GM19239 (cell line): ENCODE results near the gene MPRIP.

Source experiments
- DNase-seq: peaks from one replicate; pipeline ENCODE4 v3.0.0; 2011; ENCODE audit warnings: low spot score; ENCODE audit not compliant: insufficient read length
- FAIRE-seq: peaks from 2 replicates; lab custom pipeline; 2011; peaks lifted over from hg19 to GRCh38; lab: Jason Lieb, UNC

MPRIP gene

DNA sequence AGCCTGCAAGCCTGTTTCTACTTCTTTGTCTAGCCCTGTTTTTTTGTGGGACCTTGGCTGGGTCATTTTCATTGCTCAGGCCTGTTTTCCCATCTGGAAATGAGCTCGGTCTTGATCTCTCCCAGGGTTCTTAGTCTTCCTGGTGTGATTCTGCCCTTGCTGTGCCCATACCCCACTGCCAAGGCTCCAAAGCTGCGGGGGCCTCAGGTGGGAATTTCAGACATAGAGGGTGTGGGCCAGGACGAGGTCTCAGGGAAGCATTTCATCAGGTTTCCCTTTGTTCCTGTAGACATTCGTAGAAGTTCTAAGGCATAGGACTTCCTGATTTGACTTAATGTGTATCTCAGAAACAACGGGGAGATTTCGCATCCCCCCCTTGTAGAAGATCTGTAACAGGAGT, 5.8 kb downstream of the MPRIP start:
- no peak for DNase-seq
- no peak for FAIRE-seq

DNA sequence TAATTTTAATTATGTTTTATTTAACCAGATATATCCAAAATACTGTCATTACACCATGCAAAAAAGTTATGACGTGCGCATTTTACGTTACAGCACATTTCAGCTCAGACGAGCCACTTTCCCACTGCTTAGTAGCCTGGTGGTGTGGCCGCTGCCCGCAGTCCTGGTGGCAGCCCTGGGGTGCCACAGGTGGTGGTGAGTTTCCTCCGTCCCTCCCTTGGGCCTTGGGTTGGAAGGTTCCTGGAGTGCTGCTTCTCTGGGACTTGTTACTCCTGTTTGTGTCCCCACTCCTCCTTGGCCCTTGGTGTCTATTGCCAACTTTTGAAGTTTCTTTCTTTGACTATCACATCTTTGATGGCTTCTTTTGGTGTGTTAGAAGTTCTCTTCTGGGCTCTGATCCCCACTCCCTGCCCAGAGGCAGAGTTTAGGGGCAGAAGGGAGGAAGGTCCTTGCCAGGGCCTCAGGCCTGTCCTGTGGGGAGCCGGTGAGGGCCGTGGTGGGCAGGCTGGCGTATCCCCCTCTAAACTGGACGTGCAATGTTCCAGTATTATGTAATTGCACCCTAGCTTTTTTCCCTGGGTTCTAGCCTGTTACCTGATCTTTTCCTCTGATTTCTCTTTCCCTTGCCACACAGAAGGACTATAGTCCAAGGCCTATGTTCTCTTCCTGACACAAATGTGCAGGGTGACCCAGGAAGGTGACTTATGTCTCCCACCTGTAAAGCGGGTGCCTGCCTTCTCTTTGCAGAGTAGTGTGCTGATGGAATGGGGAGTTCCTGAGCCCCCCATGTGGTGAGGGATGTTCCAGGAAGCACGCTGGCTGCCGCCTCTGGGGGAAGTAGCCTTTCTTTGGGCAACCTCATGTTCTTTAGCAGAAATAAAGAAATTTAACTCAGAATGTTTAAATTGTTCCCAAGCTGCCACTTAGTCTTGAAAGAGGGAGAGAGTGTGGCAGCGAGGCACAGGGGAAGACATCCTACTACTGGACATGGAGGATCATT, 8.4 kb downstream of the MPRIP start:
- FAIRE-seq (no peak), DNase-seq (no peak)

DNA sequence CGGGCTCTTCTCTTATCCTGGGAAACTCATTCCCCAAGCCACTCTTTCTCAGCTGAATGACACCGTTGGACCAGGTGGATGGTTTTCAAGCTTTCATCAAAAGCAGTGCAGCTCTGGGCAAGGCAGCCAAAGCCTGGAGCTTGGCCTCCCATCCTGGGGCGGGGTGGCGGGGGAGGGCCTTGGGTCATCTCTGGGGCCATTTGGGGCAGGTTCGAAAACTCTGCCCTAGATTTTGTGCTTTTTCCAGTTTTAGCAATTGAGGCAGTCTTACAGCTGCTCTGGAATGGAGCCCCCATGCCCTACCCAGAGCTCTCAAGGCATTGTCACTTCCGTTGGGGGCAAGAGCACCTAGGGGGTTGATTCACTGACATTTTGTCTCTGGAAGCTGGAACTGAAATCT, 9.1 kb downstream of the MPRIP start:
- DNase-seq (no peak), FAIRE-seq (peak; percentile 64)

DNA sequence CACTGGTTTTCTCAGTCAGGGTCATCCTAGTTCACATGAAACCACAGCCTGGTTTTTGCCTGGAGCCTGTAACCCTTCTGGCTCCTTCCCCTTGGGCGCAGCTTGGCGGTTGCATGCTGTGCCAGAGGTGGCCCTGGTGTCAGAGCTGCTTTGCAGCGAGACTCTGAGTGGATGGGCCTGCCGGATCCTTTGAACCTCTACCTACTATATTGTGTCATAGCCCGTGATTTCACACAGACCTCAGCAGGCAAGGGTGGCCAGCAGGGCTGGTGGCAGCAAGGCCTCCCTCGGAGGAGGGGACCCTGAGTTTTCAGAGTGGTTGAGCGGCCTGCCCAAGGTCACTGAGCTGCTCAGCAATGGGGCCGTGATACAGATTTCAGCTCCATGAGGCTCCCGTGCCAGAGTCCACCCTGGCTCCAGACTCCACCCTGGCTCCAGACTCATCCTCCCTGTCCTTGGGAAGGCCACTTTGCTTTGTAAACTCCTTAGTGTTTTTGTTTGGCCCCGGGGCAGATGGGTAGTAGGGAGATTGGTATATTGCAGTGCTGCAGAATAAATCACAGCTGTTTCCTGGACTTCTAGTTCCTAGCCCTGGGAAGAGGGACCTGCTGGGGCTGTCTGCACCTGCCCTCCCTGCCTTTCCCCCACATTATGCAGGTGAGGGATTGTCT, 9.7 kb downstream of the MPRIP start:
- FAIRE-seq (no peak), DNase-seq (no peak)

DNA sequence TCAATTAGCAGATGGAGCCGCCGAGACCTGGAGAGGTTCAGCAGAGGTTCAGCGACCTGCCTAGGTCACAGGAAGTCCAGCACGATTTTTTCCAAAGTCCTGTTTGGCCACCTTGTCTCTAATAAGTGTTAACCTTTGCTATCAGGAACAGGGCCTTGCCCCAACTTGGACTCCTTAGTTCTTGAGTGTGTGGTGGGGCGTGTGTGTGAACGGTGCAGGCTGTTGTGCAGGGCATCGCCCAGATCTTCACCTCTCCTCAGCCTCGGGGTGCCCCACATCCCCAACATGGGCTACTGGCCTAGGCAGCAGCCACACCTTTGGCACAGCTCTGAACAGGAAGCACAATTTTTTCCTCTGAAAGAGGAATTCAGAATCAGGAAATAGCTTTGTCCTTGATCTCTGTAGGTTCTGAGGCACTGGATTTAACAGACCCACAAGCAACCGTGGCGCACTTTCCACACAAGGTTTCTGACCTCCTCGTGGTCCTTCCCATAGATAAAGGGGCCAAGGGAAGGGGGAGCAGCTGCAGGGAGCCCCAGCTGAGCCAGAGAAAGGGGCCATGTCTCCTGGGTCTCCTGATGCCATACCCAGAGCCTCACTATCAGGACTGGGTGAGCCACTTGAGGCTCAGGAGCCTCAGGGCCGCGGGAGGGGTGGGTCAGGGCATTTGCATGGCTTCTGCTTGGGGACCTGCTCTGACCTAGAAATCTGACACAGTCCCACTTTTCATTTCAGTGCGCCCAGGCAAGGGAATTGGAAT, 10.4 kb downstream of the MPRIP start:
- FAIRE-seq (no peak), DNase-seq (no peak)

DNA sequence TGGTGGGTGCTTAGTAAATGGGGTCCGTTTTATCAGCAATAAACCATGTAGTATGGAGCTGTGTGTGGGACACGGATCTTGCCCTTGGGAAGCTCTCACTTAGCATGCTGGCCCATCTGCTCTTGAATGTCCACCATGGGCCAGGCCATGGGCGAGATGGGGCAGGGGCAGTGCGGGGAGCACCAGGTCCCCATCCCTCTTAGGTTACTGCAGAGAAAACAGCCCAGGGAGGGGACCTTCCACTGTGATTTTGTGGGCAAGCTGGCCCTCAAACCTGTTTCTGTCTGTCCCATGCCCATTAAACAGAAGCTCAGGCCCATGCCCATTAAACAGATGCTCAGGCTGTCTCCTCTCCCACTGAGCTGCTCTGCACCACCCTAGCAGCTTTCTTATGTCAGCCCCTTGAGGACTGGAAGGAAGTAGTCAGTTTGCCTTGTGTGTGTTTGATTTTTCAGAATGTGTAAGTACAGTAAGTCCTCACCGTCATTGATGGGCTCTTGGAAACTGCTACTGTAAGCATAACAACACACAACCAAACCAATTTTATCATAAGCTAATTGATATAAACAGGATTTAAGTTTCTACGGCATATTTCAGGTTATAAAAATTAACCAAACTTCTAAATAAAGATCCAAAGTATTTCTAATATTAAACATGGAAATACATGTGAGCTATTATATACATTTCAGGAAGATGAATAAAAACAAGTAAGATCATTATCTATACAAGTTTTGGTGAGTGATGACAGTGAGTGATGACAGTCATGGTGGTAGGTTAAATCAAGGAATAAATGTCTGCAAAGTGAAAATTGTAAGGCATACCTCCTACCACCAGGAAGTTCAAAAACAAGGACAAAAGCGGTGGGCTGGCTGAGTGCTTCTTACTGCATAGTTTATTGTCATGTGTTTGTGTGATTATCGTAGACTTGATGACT, 11.5 kb downstream of the MPRIP start:
- DNase-seq (no peak), FAIRE-seq (no peak)

DNA sequence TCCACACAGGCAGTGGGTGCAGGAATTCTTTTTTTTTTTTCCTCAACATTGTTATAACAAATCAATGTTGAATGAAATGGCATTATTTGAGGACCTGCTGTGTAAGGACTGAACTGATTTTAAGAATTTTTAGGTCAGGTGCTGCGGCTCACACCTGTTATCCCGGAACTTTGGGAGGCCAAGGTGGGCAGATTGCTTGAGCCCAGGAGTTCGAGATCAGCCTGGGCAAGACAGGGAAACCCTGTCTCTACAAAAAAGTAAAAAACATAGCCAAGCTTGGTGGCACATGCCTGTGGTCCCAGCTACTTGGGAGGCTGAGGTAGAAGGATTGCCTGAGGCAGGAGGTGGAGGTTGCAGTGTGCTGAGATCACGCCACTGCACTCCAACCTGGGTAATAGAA, 12.4 kb downstream of the MPRIP start:
- no peak for FAIRE-seq

DNA sequence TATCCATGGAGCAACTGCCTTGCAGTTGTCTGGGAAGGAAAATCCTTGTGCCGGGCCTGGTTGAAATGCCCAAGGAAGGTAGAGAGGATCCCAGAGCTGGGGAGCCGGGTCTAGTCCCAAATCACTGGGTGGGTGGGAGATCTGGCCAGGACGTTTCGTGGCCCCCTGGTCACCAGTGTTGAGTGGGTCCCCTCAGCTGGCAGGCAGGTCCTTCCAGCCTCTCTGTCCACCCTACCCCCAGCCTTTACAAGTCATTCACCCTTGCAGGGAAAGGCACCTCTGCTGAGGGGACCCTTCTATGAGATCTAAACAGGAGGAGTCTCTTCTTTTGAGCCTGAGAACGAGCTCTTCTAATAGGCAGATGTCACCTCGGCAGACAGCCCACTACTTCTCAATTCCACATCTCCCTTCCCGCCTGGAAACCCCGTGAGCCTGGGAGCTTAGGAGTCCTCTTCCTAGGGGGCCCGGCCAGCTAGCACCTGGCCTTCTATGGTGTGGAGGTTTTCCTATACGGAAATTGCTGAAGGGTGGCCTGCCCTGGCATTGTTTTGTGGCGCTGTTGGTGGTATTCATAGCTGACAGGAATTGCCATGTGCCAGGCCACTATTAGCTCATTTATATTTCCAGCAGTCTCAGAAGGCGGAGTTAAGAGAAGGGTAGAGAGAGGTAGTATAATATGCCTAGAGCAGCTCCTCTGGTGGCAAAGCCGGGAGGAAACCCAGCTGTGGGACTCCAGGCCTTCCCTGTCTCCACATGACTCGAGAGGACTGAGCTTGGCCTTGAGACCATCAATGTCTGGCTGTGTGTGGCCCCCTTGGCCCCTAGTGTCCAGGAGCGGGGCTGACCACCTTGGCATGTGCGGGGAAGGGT, 13.3 kb downstream of the MPRIP start:
- no peak for FAIRE-seq
- DNase-seq: no peak

More for the DNA sequence above, 12.4 kb downstream of the MPRIP start:
- no peak for DNase-seq

DNA sequence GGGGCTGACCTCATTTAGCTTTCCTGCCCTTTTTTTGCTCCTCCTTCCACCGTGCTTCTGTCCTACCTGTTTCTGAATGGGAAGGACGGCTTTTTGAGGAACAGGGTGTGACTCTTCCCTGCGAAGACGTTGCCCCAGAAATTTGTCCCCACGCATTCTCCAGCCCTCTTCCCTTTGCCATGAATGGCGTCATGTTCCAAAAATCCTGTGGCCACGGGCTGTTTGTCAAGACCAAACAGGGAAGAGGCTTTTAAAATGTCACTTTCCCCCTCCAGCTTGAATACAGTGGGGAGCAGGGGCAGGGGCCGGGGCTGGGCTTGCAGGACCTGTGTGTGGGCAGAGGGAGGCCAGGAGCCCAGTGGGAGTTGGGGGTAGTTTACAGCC, 13.9 kb downstream of the MPRIP start:
- FAIRE-seq (no peak), DNase-seq (no peak)

DNA sequence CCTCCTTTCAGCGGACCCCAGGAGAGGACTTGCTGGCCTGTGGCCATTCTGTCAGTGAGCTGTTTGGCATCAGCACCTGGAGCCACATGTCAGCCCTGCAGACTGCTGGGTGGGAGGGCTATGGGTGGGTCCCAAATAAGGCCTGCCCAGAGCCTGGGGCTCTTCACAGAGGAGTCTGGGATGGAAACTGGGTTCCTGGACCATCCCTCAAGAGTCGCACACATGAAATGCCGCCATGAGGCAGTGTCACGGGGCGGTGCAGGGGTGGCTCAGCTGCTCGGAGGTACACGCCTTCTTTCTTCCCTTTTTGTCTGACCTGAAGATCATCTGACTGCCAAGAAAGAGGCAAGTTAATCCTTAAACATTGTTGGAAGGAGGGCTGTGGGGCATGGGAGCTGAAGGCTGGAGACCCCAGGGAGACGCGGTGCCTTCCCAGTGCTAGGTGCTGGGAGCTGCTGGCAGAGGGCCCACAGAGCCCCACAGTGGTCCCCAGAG, 14.8 kb downstream of the MPRIP start:
- FAIRE-seq (no peak), DNase-seq (no peak)

DNA sequence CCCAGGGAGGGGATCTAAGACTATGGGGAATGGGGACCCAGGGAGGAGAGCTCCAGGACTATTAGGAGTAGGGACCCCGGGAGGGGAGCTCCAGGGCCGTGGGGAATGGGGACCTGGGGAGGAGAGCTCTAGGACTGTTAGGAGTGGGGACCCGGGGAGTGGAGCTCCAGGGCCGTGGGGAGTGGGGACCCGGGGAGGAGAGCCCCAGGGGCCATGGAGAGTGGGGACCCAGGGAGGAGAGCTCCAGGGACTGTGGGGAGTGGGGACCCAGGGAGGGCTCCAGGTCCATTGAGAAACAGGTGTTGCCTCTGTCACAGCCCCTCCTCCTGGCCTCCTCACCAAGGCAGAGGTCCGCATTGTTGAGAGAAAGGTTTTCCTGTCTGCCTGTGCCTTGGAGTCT, 16.0 kb downstream of the MPRIP start:
- FAIRE-seq (no peak), DNase-seq (no peak)

DNA sequence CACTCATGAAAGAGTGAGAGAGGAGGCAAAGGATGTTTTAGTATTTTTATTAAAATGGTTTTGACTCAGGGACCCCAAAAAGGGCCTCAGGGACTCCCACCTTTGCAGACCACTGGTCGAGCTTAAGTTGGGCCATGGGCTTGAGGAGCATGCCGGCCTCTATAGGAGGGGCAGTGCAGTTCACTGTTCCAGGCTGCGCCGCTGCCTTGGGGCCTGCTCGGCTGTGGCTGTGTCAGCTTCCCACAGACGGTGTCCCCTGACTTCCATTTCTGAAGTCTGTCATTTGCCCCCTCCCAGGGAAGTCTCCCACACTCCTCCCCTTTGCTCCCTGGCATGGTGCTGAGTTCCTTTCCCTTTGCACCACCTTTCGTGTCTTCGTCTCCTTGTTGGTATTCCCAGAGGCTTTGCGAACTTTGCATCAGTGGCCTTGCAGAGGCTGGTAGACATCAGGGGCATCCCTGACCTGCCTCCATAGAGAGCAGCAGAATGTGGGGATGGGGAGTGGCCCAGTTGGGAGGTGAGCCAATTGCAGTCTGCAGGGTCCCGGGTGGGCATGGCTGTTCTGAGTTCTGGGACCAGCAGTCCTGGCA, 17.1 kb downstream of the MPRIP start:
- DNase-seq: no peak
- no peak for FAIRE-seq

DNA sequence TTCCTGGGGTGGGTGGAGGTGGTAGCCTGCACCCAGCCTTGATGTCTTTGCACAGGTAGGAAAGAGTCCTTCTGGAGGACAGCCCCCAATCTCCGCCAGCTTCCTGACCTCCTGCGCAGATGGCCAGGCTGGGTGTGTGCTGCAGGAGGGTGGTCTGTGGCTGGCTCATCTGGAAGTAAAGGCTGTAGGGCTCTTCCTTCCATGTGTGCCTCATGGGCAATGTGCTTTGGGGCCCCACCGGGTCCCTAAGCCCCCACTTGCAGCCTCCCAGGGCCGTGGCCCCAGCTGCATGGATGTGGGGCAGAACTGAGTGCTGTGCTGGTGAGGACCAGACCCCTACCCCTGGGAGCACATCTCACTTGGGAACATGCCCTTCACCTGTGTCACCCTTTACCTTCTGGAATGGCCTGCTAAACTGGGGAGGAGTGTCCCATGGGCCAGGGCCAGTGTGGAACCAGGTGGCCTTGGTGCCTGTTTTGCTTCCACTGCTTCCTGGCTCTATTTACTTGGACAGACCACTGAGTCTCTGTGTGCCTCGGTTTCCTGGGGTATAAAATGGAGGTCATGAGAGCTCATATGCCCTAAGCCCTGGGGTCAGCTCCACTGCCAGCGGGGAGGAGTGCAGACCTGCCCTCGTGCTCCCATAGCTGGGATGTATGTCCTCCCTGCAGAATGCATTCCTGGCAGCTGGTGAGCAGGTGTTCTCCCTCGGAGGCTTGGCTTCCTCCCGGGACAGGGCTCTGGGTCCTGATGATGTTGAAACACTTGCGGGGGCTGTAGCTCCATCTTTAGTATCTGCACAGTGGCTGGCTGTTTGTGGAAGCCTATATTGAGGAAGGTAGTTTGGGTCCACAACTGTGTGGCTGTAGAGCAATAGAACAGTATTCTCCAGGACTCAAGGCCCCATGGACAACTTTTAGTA, 18.0 kb downstream of the MPRIP start:
- FAIRE-seq: no peak

DNA sequence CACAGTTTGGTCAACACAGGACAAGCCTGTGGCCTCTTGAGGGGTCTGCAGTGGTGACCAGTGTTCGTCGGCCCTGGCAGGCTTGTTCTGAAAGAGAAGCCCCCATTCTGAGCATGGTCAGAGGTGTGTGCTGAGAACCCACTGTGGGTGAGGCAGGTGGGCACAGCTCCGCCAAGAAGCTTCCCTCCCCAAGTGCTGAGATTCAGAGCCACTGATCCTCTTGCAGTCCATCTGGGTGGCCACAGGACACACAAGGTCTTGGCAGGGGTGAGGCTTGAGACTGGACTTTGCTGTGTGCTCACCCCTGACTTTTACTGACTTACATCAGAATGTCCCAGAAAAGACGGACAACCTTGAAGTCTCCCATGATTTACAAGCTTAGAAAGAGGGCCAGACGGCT, 18.7 kb downstream of the MPRIP start:
- FAIRE-seq (no peak), DNase-seq (no peak)

More for the DNA sequence above, 18.0 kb downstream of the MPRIP start:
- no peak for DNase-seq

DNA sequence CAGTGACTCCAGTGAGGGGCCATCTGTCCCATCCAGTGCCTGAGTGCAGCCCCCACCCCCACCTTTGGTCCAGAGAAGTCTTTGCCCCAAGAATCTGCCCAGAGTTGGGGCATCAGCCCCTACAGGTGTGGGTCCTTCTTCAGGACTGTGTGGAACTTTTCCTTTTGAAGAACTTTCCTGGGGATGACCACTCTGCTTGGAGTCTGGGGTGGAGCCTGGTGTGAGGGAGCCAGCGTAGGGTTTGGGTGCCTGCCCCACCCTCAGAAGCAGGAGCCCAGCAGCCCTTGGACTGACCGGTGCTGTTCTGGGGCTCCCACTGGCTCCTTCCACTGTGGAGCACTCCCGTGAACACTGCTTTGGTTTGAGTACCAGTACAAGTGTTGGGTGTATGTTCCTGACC, 19.3 kb downstream of the MPRIP start:
- no peak for FAIRE-seq

DNA sequence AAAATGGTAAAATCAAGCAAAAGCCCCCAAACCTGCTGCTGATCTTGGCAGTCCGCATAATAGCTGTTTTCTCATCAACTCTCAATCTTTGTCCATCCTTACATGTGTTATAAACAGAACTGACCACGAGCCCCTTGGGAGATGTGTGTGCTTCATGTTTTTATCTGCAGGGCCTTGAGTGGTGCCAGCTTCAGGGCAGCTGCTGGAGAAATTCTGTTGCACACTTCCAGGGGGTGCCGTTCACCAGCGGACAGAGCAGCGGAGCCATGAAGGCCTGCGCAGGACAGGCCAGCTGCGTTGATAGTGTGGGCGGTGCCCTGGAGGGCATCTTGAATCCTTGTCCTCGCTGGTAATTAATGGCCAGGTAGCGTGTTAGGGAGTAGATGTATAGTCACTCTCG, 20.1 kb downstream of the MPRIP start:
- DNase-seq (no peak), FAIRE-seq (no peak)

More for the DNA sequence above, 19.3 kb downstream of the MPRIP start:
- no peak for DNase-seq

DNA sequence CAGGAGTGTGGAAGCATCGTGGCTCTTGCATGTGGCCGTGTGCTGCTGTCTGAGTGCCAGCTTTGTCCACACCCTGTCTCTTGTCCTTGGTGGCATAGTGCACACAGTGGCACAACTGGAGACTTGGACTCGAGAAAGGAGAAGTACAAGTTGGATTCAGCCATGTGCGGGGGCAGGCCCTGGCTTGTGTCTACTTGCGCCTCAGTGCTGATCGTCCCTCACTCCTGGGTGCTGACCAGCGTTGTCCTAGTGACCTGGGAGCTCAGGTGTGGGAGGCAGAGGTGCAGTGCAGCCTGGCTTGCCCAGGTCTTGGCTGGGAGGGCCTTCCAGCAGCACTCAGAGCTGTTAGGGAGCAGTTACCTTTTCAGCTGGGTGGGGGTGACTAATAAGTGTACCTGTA, 20.6 kb downstream of the MPRIP start:
- DNase-seq (no peak), FAIRE-seq (no peak)
